OCI-M1 (cell line): ENCODE data around the gene KIF17.

ENCODE experiments used
- DNase-seq: peaks from one replicate; lab custom pipeline; 2025; lab: John Stamatoyannopoulos, UW

Gene KIF17

GRCh38 chr1:20717452-20718342 lies at the start of gene KIF17:
Gene KIF17 (minus strand): TSS chr1:20718007. CDS start chr1:20717706, 301 bp downstream.
- DNase-seq: peak; percentile 65

- no peak for DNase-seq
Measured at GRCh38 chr1:20767271-20767670, 49.5 kb upstream of the KIF17 start.

- no peak for DNase-seq
Measured at GRCh38 chr1:20763417-20763816, 45.6 kb upstream of the KIF17 start.

DNA sequence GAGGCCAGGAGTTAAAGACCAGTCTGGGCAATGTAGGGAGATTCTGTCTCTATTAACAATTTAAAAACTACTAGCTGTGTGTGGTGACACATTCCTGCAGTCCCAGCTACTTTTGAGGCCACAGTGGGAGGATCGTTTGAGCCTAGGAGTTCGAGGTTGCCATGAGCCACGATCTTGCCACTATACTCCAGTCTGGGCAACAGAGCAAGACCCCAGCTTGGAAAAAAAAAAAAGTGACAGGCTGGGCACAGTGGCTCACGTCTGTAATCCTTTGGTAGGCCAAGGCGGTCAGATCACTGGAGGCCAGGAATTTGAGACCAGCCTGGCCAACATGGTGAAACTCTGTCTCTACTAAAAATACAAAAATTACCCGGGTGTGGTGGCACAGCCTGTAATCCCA lies 42.5 kb upstream of the KIF17 start:
- DNase-seq: no peak

DNA sequence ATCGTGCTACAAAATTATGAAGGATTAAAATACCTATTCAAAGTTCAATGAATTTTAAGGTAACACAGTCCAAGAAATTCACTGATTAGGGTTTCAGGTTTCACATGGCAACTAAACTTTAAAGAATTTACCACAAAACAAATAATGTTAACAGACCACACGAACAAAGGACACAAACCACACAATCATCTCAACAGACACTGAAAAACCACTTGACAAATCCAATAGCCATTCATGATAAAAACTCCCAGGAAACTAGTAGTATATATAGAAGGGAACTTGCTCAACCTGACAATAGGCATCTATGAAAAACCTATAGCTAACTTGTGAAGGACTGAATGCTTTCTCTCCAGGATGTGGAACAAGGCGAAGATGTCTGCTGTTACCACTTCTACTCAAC lies 35.8 kb upstream of the KIF17 start:
- DNase-seq: no peak

GRCh38 chr1:20751462-20751990 lies 33.7 kb upstream of the KIF17 start:
- DNase-seq: no peak

GRCh38 chr1:20742671-20743070 lies 24.9 kb upstream of the KIF17 start:
- no peak for DNase-seq

- no peak for DNase-seq
Measured at GRCh38 chr1:20740781-20741180, 23.0 kb upstream of the KIF17 start.

DNA sequence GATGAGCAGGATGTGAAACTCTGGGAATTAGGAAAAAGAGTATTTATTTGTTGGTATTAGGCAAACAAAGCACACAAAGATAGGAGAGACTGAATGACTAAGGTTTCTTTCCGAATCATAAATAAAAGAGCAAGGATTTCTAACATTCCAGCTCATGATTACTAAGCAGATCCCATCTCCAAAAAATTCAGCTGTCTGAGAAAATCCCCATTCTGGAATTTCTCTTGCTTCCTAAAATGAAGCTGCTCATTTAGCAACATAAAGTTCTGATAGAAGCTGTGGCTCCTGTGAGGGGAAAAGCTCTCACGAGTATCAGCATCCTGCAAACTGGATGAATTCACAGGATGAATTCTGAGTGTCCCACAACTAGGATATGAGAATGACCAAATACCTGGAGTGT lies 21.4 kb upstream of the KIF17 start:
- no peak for DNase-seq

GRCh38 chr1:20735581-20736111 lies 17.8 kb upstream of the KIF17 start:
- DNase-seq: no peak

GRCh38 chr1:20733360-20733975 lies 15.7 kb upstream of the KIF17 start:
- DNase-seq: no peak

DNA sequence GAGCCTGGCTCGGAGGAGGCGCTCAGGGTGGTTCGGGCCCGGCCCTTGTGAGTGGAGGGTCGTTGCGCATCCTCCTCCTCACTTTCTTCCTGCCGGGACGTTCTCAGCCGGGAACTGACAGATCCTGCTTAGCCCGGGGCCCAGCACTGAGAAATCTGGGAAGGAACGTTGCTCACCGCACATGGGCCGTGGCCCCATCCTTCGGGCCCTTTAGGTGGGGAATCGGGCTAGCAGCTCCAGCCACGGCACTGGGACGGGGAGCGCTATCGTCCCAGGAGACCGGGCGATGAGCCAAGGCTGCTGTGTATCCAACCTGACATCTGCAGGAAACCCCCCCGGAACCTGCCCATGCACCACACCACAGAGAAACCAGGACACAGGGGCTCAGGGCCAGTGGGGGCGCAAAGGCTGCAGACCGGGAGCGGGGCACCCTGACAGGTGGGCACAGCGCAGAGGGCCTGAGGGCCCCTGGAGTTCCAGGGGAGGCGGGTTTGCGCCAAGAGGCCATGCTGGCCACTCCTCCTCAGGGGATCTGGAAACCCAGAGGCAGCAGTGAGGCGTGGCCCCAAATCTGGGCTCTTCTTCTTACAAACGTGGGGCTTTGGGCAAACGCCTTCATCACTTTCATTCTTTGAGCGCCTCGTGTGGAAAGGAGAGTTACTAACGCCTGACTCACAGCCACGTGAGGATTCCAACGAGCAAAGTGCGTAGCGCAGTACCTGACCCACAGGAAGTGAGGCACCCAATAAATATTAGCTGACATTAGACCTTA lies 15.0 kb upstream of the KIF17 start, which contains the start of gene SH2D5:
Gene SH2D5 (minus strand): TSS at position 116 of the 772 bp plus-strand sequence. CDS start 4,659 bp downstream, outside the sequence.
- peak; percentile 89 for DNase-seq

GRCh38 chr1:20732071-20732587 lies 14.3 kb upstream of the KIF17 start:
- DNase-seq: peak; percentile 34

- DNase-seq: no peak
Measured at GRCh38 chr1:20731057-20731991, 13.5 kb upstream of the KIF17 start.

DNA sequence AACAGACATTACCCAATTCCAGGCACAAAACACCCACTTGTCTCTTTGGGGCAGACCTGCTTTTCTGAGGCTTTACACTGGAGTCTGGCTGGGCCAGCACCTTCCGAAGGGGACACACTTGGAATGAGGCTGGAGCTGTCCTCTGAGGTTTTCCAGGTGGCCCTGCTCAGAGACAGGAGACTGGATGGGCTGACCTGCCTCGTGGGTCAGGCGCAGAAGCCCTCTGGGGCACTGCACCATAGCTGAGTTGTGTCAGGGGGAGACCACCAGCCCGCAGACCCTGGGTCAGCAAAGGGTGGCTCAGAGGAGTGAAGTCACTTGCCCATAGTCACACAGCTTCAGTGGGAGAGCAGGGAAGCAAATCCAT lies 12.9 kb upstream of the KIF17 start:
- DNase-seq: no peak

- DNase-seq: no peak
Measured at GRCh38 chr1:20729990-20730689, 12.3 kb upstream of the KIF17 start.

DNA sequence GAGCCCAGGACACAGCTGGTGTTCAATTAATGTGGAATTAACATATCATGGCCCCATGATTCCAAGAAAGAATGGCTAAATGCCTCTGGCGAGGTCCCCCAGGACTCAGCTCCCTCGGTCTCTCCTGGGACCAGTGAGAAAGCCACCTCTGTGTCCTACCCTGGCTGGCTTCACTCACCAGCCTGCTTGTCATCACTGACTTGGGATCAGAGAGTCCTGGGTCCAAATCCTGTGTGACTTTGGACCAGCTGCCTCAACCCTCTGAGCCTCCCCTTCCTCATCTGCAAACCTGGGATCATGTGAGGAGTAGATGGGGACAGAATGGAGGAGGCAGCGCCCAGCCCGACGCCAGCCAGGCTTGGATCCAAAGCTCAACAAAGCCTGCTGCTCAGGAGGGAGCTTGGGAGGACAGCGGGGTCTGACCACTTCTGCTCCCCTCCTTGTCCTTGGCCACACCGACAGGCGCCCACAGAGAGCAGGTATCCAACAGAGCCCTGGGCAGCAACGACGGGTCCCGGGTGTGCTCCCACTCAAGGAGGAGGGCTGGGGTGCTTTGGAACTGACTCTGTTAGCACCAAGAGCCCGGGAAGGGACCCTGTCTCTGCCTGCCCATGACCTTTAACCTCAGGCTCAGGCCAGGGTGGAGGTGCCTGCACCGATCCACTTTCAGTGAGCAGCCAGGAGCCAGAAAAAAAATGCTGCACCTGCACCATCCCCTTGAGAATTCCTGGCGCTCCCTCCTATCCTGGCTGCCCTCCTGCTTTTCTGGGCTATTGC lies 11.5 kb upstream of the KIF17 start:
- DNase-seq: no peak

GRCh38 chr1:20728371-20729154 lies 10.8 kb upstream of the KIF17 start:
- DNase-seq: no peak
